Stimulated activated CD4-positive, alpha-beta T cell treated with anti-CD3 and anti-CD28 coated beads, Interleukin-12 subunit alpha, Interleukin-12 subunit beta, amount 100 ng/mL, for 48 hours (primary cell): ENCODE results near the gene RBM18.

Source experiments
- DNase-seq, 3 donors: peaks; one replicate each; pipeline ENCODE4 v3.0.0-alpha.2; 2020; ENCODE audit warnings: low read depth in 2 of 3, low spot score in 1 of 3

The RBM18 gene

GRCh38 chr9:122261469-122261881, 3.2 kb downstream of the RBM18 start:
- no peak for DNase-seq

DNA sequence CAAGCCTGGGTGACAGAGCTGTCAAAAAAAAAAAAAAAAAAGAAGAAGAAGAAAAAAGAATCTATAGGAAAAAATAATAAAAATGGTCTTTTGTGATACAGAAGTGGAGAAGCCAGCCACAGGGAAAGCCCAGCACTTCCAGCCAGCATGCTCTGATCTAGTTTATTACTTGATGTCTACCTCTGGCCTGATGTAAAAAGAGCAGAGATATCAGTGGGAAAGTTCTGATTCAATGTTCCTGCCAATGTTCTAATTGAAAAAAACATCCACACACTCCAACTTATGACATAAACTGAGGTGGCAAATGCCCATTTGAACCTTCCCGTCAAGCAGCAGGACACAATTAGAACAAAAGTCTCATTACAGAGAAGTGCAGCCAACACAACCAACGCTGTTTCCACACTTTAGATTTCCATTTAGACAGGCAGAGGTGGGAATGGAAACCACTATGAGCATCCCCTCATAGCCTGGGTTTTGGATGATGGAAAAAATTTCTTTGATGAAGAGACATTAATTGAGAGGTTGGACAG, 5.7 kb downstream of the RBM18 start:
- DNase-seq, result no peak

DNA sequence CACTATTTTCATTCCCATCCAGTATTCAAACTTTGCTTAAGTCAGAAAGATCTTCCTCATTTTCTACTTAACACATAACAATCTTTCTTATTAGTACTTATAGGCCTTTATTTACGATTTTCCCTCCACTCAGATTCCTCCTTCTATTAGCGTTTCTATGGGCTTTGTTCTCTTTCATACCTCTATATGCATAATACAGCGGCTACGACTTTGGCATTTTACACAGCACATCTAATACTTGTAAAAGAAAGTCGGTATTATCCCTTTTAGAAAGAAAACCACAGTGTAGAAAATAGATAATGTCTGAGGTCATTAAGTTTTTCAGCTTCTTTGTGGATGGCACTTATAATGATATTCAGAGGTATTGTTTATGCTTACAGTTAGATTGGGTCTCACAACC, 8.4 kb downstream of the RBM18 start:
- DNase-seq, result no peak

- DNase-seq, result no peak
Measured at GRCh38 chr9:122254761-122255160, 9.9 kb downstream of the RBM18 start.

GRCh38 chr9:122252796-122253195, 11.8 kb downstream of the RBM18 start:
- no peak for DNase-seq

DNA sequence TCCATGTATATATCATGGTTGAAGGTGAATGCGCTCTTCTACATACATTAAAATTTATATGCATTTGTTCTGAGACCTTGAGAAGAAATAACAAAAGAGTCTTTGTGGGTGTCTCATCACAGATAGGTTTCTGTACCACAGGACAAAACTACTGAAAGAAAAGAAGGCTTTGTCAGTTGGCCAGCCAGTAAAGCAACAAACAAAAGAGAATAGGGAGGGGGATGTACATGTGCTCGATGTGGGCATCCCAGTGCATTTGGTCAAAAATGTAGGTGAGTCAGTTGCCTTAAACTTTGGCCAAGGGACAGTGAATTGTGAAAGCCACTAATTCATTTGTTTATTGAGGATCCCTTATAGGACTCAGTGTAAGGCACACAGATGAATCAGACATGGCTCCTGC, 13.3 kb downstream of the RBM18 start:
- DNase-seq, result no peak

GRCh38 chr9:122248448-122248865, 16.2 kb downstream of the RBM18 start:
- DNase-seq, result no peak

DNA sequence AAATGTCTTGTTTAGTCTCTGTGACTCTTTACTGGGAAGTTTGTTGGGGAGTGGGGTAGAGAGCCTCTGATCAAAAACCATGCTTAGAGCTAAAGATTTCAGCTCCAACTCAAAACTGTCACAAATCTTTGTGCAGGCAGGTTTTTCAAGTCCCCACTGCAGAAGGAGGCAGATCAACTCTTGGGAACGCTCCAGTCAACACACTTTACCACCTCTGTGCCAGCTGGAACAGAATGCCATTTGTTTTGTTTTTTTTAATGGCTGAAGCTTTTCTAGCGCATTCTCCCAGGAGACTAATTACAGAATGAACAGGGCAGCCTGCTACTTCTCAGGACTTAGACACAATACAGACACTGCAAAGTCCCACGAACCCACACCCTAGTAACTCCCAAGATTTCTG, 18.0 kb downstream of the RBM18 start:
- DNase-seq, result no peak

DNA sequence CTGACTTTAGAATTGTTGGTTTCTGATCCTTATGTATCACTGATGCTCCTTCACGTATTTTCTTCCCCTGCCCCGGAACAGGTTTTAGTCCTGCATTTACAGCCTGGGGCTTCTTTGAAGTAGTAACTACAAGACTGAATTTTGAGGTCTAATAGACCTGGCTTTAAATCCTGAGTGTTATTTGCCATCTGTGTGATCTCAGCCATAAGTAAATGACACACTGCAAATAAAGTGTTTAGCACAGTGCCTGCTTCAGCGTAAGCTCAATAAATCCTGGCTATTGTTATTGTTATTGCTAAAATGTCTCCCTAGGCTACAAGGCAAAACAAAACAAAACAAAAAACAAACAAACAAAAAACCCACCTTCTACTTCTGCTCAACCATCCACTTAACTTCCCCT, 20.3 kb downstream of the RBM18 start:
- DNase-seq, result no peak

GRCh38 chr9:122239722-122240121, 24.9 kb downstream of the RBM18 start:
- no peak for DNase-seq

DNA sequence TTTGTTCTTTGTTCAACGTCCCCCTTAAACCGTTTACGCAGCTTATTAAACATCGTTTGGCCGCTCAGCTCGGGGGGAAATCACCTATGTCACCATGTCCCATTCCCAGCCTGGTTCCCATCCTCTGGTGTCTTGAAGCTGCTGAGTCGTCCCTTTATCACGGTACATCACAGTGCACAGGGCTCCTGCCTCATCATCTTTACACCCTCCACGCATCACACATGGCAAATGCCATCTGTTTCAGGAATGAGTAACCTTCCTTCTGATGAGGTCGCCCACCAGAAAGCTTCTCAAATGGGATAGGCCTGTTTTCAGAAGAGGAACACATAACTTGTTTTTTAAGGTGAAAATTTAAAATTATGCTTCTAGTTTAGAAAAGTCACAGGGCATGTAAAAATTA, 28.0 kb downstream of the RBM18 start:
- no peak for DNase-seq

DNA sequence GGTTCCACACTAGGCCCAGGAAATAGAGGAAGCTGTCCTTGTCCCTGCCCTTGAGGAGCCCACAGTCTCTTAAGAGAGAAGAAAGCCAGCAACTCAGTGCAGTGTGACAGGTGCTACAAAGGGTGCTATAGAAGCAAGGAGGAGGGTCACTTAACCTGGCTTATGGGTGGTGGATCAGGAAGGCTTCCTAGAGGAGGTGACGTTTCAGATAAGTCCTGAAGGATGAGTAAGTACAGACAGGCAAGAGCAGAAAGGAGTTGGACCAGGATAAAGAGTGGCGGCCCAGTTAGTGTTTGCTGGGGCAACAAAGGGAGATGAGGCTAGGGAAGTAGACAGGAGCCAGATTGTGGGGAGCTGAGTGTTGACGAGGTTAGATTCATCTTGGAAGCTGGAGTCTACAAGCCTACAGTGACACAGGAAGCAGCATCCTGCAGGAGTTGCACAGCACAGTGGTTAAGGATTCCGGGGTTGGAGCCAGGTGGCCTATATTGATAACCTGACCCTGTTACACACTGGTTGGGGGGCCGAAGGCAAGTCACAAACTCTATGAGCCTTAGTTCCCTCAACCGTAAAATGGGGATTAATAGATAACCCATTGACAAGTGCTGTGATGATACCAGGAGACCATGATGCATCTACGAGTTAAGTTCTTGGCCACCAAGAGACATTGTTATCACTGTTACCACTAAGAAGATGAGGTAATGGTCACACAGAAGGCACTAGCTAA, 30.5 kb downstream of the RBM18 start:
- no peak for DNase-seq

GRCh38 chr9:122232796-122233306, 31.8 kb downstream of the RBM18 start:
- DNase-seq, result no peak

DNA sequence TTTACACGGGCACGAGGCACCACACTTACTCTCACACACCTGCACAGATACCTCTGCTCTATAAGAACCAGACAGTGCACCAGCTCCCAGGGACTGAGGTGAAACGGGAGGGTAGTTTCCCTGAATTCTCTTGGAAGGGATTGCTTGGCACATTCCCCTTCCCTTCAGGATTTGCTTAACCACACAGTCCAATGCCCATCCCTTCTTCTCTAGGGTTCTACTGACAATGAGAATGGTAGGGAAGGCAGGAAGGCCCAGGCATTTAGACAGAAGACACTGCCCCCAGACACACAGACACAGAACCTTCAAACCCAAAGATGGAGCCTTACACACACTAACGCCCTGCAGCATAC, 35.2 kb downstream of the RBM18 start:
- DNase-seq, result no peak

GRCh38 chr9:122228568-122229484, 35.8 kb downstream of the RBM18 start, which contains the start of gene LHX6:
TSS of gene LHX6 (minus strand) at chr9:122228957. CDS start at chr9:122228740, 217 bp downstream.
- DNase-seq, result no peak

DNA sequence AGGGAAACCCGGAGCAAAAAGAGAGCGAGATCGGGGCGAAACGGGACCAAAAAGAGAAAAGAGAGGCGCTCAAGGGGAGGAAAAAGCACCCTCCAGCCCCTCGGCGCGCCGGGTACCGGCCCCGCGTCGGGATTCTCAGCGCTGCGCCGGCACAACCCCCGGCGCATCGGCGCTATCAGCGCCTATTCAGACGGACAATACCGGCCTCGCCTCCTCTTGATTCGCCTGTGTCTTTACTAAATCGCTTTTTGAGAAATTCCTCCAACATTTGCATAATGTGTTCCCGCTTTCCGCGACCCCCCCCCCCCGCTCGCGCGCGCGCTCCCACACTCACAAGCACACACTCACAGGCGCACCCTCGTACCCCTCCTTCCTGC, 36.5 kb downstream of the RBM18 start:
- no peak for DNase-seq

DNA sequence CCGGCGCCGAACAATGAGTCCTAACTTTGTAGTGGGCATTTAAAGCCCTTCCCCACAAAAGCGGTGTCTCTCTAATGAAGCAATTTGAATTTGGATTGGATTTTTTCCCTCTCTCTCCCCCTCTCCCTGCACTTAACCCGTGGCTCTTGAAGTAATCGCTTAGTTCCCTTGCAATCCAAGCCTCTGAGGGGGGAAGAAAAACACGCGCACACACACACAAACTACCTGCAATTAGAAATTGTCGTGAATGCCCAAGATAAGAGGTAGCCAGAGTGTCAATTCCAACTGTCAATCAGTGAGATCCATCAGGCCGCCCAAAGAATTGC, 37.1 kb downstream of the RBM18 start:
- no peak for DNase-seq

GRCh38 chr9:122226758-122227574, 37.7 kb downstream of the RBM18 start:
- DNase-seq, result no peak

GRCh38 chr9:122226142-122226757, 38.4 kb downstream of the RBM18 start:
- no peak for DNase-seq

DNA sequence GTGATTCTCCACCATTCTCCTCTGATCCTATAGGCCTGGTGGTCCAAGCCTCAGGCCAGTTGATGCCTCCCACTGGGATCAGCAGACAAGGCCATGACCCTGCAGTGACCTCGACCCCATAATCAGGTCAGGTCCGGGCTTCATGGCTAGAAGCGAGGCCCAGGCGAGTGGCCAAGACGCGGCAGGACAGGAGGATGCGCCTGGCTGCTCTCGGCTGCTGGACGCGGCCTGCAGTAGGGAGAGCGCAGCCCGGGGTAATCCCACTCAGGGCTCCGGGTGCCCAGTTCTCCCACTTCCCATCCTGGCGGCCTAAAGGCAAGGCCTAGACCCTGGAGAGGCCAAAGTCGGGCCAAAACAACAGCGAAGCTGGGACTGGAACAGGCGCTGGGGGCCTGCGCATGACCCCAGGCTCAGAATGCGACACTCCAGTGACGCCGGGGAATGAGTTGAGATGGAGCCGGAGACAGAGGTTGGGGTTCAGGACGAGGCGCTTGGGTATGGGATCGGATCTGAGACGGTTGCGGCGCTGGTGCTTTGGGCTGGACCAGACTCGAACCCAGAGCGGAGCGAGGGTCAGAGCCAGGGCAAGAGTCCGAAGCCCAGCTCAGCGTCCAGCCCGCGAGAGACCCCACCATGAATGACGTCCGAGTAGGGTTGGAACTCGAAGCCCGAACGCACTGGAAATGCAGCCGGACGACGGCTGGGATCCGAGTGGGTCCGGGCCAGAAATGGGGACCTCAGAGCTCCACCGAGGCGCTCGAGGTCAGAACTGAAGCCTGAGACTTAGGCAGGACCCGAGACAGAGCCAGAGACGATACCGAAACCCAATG, 39.1 kb downstream of the RBM18 start:
- DNase-seq, result no peak
